HEK293 (cell line): ENCODE results near the gene MRPL54.

Source experiments
- BCL11A ChIP-seq: fragments of 450-650 bp; formaldehyde crosslinking; IDR thresholded peaks from 2 replicates; pipeline ENCODE4 v1.5.1; 2016; ENCODE audit warnings: low read depth, missing biosample characterization, missing genetic modification characterization
- GFI1B ChIP-seq: fragments of 450-650 bp; formaldehyde crosslinking; IDR thresholded peaks from 2 replicates; pipeline ENCODE4 v1.5.1; 2016; ENCODE audit warnings: missing biosample characterization, missing genetic modification characterization
- GLI2 ChIP-seq: fragments of 450-650 bp; formaldehyde crosslinking; IDR thresholded peaks from 2 replicates; pipeline ENCODE4; 2017; ENCODE audit warnings: missing biosample characterization, missing genetic modification characterization, low read depth, borderline replicate concordance
- KLF7 ChIP-seq: fragments of 450-650 bp; formaldehyde crosslinking; IDR thresholded peaks from 2 replicates; pipeline ENCODE4 v1.5.1; 2016; ENCODE audit warnings: missing biosample characterization, missing genetic modification characterization, borderline replicate concordance
- MEIS1 ChIP-seq: sonication (generic); formaldehyde crosslinking; IDR thresholded peaks from 2 replicates; pipeline ENCODE4 v1.8.1; 2022; ENCODE audit warnings: missing genetic modification reagents, mild to moderate bottlenecking, borderline replicate concordance
- PRDM1 ChIP-seq: fragments of 450-650 bp; formaldehyde crosslinking; IDR thresholded peaks from 2 replicates; pipeline ENCODE4; 2016; ENCODE audit warnings: missing biosample characterization, missing genetic modification characterization
- REST ChIP-seq: fragments of 450-650 bp; formaldehyde crosslinking; IDR thresholded peaks from 2 replicates; pipeline ENCODE4 v1.5.1; 2016; ENCODE audit warnings: missing biosample characterization, missing genetic modification characterization
- SALL2 ChIP-seq: fragments of 450-650 bp; formaldehyde crosslinking; IDR thresholded peaks from 2 replicates; pipeline ENCODE4 v1.5.0; 2017; ENCODE audit warnings: missing biosample characterization, mild to moderate bottlenecking, missing genetic modification characterization, borderline replicate concordance
- ZBTB17 ChIP-seq: fragments of 450-650 bp; formaldehyde crosslinking; IDR thresholded peaks from 2 replicates; pipeline ENCODE4 v1.5.1; 2016; ENCODE audit warnings: missing biosample characterization, missing genetic modification characterization
- ZBTB26 ChIP-seq: fragments of 450-650 bp; formaldehyde crosslinking; optimal IDR thresholded peaks from 2 replicates; pipeline ENCODE3; 2016; ENCODE audit warnings: missing biosample characterization, mild to moderate bottlenecking, missing genetic modification characterization
- ZBTB7A ChIP-seq: fragments of 450-650 bp; formaldehyde crosslinking; IDR thresholded peaks from 2 replicates; pipeline ENCODE4 v1.5.1; 2016; ENCODE audit warnings: low read depth, missing biosample characterization, missing genetic modification characterization
- ZFHX2 ChIP-seq: fragments of 450-650 bp; formaldehyde crosslinking; conservative IDR thresholded peaks from 2 replicates; pipeline ENCODE4 v1.5.1; 2016; ENCODE audit warnings: missing biosample characterization, missing genetic modification characterization
- ZFP41 ChIP-seq: fragments of 450-650 bp; formaldehyde crosslinking; IDR thresholded peaks from 2 replicates; pipeline ENCODE4 v1.5.1; 2016; ENCODE audit warnings: missing biosample characterization, missing genetic modification characterization, borderline replicate concordance
- ZNF132 ChIP-seq: fragments of 450-650 bp; formaldehyde crosslinking; IDR thresholded peaks from 2 replicates; pipeline ENCODE4 v1.5.1; 2017; ENCODE audit warnings: missing biosample characterization, missing genetic modification characterization, borderline replicate concordance
- ZNF19 ChIP-seq: fragments of 450-650 bp; formaldehyde crosslinking; IDR thresholded peaks from 2 replicates; pipeline ENCODE4; 2016; ENCODE audit warnings: missing biosample characterization, missing genetic modification characterization, low read depth
- ZNF202 ChIP-seq: fragments of 450-650 bp; formaldehyde crosslinking; IDR thresholded peaks from 2 replicates; pipeline ENCODE4 v1.5.1; 2016; ENCODE audit warnings: missing biosample characterization, missing genetic modification characterization, borderline replicate concordance
- ZNF239 ChIP-seq: fragments of 450-650 bp; formaldehyde crosslinking; IDR thresholded peaks from 2 replicates; pipeline ENCODE4 v1.5.1; 2016; ENCODE audit warnings: missing biosample characterization, missing genetic modification characterization
- ZNF248 ChIP-seq: fragments of 450-650 bp; formaldehyde crosslinking; IDR thresholded peaks from 2 replicates; pipeline ENCODE4 v1.5.1; 2017; ENCODE audit warnings: missing biosample characterization, missing genetic modification characterization
- ZNF26 ChIP-seq: fragments of 450-650 bp; formaldehyde crosslinking; IDR thresholded peaks from 2 replicates; pipeline ENCODE4 v1.5.1; 2016; ENCODE audit warnings: missing biosample characterization, missing genetic modification characterization
- ZNF366 ChIP-seq: fragments of 450-650 bp; formaldehyde crosslinking; conservative IDR thresholded peaks from 2 replicates; pipeline ENCODE4 v1.5.1; 2016; ENCODE audit warnings: missing biosample characterization, missing genetic modification characterization
- ZNF391 ChIP-seq: fragments of 450-650 bp; formaldehyde crosslinking; IDR thresholded peaks from 2 replicates; pipeline ENCODE4 v1.5.1; 2016; ENCODE audit warnings: low read depth, missing biosample characterization, missing genetic modification characterization, borderline replicate concordance
- ZNF48 ChIP-seq: fragments of 450-650 bp; formaldehyde crosslinking; IDR thresholded peaks from 2 replicates; pipeline ENCODE4 v1.5.1; 2016; ENCODE audit warnings: missing biosample characterization, missing genetic modification characterization
- ZNF544 ChIP-seq: fragments of 450-650 bp; formaldehyde crosslinking; IDR thresholded peaks from 2 replicates; pipeline ENCODE4 v1.5.0; 2017; ENCODE audit warnings: missing biosample characterization, missing genetic modification characterization
- ZNF600 ChIP-seq: fragments of 450-650 bp; formaldehyde crosslinking; IDR thresholded peaks from 2 replicates; pipeline ENCODE4 v1.5.1; 2016; ENCODE audit warnings: missing biosample characterization, missing genetic modification characterization
- ZNF768 ChIP-seq: fragments of 450-650 bp; formaldehyde crosslinking; IDR thresholded peaks from 2 replicates; pipeline ENCODE4 v1.5.1; 2018; ENCODE audit warnings: missing biosample characterization, mild to moderate bottlenecking, missing genetic modification characterization
- ZNF791 ChIP-seq: fragments of 450-650 bp; formaldehyde crosslinking; IDR thresholded peaks from 2 replicates; pipeline ENCODE4 v1.5.1; 2016; ENCODE audit warnings: missing biosample characterization, missing genetic modification characterization
- ZSCAN30 ChIP-seq: fragments of 450-650 bp; IDR thresholded peaks from 2 replicates; pipeline ENCODE4 v1.5.1; 2018; ENCODE audit warnings: missing biosample characterization, mild to moderate bottlenecking, missing genetic modification characterization, moderate library complexity
- TF ChIP-seq, protein P1 (sequence below): fragments of 450-650 bp; formaldehyde crosslinking; IDR thresholded peaks from 2 replicates; pipeline ENCODE4 v1.5.1; 2016; ENCODE audit warnings: missing biosample characterization, missing genetic modification characterization
- TF ChIP-seq, protein P2 (sequence below): fragments of 450-650 bp; formaldehyde crosslinking; IDR thresholded peaks from 2 replicates; pipeline ENCODE4 v1.5.1; 2016; ENCODE audit warnings: missing biosample characterization, missing genetic modification characterization

MRPL54 gene

DNA sequence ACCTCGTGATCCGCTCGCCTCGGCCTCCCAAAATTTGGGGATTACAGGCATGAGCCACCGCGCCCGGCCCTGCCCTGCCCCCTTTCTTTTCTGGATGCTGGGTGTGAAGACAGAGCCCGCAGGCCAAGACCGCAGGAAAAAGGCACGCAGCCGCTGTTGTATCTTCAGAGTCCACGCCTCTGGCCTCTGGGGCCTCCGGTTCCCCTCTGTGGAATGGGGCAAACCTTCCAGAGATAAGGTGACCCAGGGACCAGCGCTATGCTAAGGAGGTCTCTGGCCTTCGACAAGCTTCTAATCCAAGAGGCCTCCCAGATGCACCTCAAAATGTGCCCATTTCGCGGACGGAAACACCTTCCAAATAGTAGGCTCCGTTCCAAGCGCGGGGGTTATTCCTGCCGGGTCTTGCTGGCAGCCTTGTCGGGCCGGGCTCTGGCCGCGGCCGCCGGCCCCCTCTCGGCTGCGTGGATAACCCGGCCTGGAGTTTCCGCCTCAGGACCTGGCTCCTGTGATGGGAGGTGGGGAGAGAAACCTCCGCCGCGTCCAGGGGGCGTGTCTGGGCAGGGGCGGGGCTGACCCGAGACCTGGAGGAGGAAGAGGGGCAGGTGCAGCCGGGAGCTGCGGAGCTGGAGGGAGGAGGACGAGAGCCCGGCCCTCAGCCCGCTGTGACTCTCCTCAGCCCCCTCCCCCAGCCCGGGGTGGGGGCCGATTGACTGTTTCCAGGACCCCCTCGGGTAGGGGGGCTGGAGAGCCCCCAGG, 41.2 kb upstream of the MRPL54 start (continued):
- TF ChIP-seq ZNF544 (tag by site-specific recombination) (no peak), SALL2 (tag by site-specific recombination) (no peak), ZNF391 (peak; percentile 76; the same call in 1 of the 2 replicates), ZBTB17 (peak; percentile 40; the same call in 1 of the 2 replicates), ZFP41 (tag by site-specific recombination) (no peak), ZBTB26 (peak; percentile 38), ZNF768 (tag by site-specific recombination) (0 out of 2 replicates have a peak, but pooled peaks have one; percentile 15), ZNF132 (tag by site-specific recombination) (no peak), GLI2 (tag by site-specific recombination) (peak; percentile 61; the same call in 1 of the 2 replicates), ZNF248 (tag by site-specific recombination) (no peak), ZNF600 (tag by site-specific recombination) (no peak), ZSCAN30 (tag by site-specific recombination) (peak; percentile 94), ZNF239 (tag by site-specific recombination) (no peak), ZNF202 (tag by site-specific recombination) (no peak), ZNF366 (tag by site-specific recombination) (no peak), GFI1B (tag by site-specific recombination) (no peak), ZBTB7A (tag by site-specific recombination) (peak; percentile 31; the same call in 1 of the 2 replicates), PRDM1 (no peak), ZNF48 (tag by site-specific recombination) (no peak), ZNF26 (tag by site-specific recombination) (no peak), REST (tag by site-specific recombination) (no peak), ZNF19 (tag by site-specific recombination) (no peak), KLF7 (tag by site-specific recombination) (peak; percentile 80), MEIS1 (CRISPR knock-in tag) (no peak), ZFHX2 (tag by site-specific recombination) (peak; percentile 69), BCL11A (peak; percentile 47; the same call in 1 of the 2 replicates), ZNF791 (tag by site-specific recombination) (no peak)
- TF ChIP-seq, protein P1, sequence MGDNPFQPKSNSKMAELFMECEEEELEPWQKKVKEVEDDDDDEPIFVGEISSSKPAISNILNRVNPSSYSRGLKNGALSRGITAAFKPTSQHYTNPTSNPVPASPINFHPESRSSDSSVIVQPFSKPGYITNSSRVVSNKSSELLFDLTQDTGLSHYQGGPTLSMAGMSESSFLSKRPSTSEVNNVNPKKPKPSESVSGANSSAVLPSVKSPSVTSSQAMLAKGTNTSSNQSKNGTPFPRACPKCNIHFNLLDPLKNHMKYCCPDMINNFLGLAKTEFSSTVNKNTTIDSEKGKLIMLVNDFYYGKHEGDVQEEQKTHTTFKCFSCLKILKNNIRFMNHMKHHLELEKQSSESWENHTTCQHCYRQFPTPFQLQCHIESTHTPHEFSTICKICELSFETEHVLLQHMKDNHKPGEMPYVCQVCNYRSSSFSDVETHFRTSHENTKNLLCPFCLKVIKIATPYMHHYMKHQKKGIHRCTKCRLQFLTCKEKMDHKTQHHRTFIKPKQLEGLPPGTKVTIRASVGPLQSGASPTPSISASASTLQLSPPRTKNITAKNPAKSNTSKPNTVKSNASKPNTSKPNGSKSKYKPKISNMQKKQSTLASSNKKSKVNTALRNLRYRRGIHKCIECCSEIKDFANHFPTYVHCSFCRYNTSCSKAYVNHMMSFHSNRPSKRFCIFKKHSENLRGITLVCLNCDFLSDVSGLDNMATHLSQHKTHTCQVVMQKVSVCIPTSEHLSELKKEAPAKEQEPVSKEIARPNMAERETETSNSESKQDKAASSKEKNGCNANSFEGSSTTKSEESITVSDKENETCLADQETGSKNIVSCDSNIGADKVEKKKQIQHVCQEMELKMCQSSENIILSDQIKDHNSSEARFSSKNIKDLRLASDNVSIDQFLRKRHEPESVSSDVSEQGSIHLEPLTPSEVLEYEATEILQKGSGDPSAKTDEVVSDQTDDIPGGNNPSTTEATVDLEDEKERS = peak; percentile 98
- TF ChIP-seq, protein P2, sequence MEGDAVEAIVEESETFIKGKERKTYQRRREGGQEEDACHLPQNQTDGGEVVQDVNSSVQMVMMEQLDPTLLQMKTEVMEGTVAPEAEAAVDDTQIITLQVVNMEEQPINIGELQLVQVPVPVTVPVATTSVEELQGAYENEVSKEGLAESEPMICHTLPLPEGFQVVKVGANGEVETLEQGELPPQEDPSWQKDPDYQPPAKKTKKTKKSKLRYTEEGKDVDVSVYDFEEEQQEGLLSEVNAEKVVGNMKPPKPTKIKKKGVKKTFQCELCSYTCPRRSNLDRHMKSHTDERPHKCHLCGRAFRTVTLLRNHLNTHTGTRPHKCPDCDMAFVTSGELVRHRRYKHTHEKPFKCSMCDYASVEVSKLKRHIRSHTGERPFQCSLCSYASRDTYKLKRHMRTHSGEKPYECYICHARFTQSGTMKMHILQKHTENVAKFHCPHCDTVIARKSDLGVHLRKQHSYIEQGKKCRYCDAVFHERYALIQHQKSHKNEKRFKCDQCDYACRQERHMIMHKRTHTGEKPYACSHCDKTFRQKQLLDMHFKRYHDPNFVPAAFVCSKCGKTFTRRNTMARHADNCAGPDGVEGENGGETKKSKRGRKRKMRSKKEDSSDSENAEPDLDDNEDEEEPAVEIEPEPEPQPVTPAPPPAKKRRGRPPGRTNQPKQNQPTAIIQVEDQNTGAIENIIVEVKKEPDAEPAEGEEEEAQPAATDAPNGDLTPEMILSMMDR = no peak
